GM23338 (cell line): ENCODE data around the gene POU2AF2. TPM values are rescaled to one million over a fixed set of nuclear protein-coding genes. Genes with fewer than 3 reads are reported as not detected.

Experiments
- ATAC-seq: fragments of 200-7000 bp; cut with Tn5 transposase; 3 replicates; pipeline ENCODE4 v1.9.1; 2020
- DNase-seq: peaks from one replicate; pipeline ENCODE4 v3.0.0-alpha.2; 2015; ENCODE audit warnings: low spot score
- H2AFZ ChIP-seq: fragments of 200-600 bp; sonication (generic); 2 replicates; pipeline ENCODE4 v1.8.0; 2016; ENCODE audit warnings: antibody characterized with exemption, mild to moderate bottlenecking, moderate library complexity
- H3F3A ChIP-seq: fragments of 200-600 bp; sonication (generic); replicated peaks from 2 replicates; pipeline ENCODE4 v1.8.0; 2017; ENCODE audit warnings: antibody characterized with exemption, mixed run types, low read depth
- H3K27ac ChIP-seq: fragments of 200-600 bp; sonication (generic); 2 replicates; pipeline ENCODE4 v1.6.1; 2016; ENCODE audit warnings: low read depth
- H3K27me3 ChIP-seq: fragments of 200-600 bp; sonication (generic); 2 replicates; pipeline ENCODE4 v1.8.0; 2016; ENCODE audit warnings: mild to moderate bottlenecking, mixed run types, moderate library complexity; ENCODE audit not compliant: insufficient read depth
- H3K36me3 ChIP-seq: fragments of 200-600 bp; sonication (generic); 2 replicates; pipeline ENCODE4 v1.8.0; 2016; ENCODE audit warnings: mild to moderate bottlenecking; ENCODE audit not compliant: insufficient read depth
- H3K4me1 ChIP-seq: fragments of 200-600 bp; sonication (generic); 2 replicates; pipeline ENCODE4 v1.8.0; 2016; ENCODE audit warnings: mild to moderate bottlenecking, moderate library complexity; ENCODE audit not compliant: insufficient read depth
- H3K4me2 ChIP-seq: fragments of 200-600 bp; sonication (generic); 2 replicates; pipeline ENCODE4 v1.7.1; 2017; ENCODE audit warnings: mixed run types
- H3K4me3 ChIP-seq: fragments of 200-600 bp; sonication (generic); 2 replicates; pipeline ENCODE4 v1.6.1; 2016; ENCODE audit warnings: mixed run types
- H3K79me2 ChIP-seq: fragments of 200-600 bp; sonication (generic); replicated peaks from 2 replicates; pipeline ENCODE4 v1.8.0; 2017; ENCODE audit warnings: mild to moderate bottlenecking; ENCODE audit not compliant: insufficient read depth
- H3K9me2 ChIP-seq: fragments of 200-600 bp; sonication (generic); 2 replicates; pipeline ENCODE4 v1.8.0; 2017; ENCODE audit not compliant: insufficient read depth
- H4K20me1 ChIP-seq: fragments of 200-600 bp; sonication (generic); replicated peaks from 2 replicates; pipeline ENCODE4 v1.8.0; 2017; ENCODE audit warnings: mild to moderate bottlenecking; ENCODE audit not compliant: insufficient read depth
- H3K27ac Mint-ChIP-seq: 2 replicates; pipeline ENCODE4 v1.8.0; 2020; ENCODE audit warnings: inconsistent platforms, mild to moderate bottlenecking, moderate library complexity, mixed read lengths
- H3K27me3 Mint-ChIP-seq: 3 replicates; pipeline ENCODE4 v1.8.0; 2022; ENCODE audit warnings: low read depth, mild to moderate bottlenecking, moderate library complexity, mixed read lengths, inconsistent platforms; ENCODE audit not compliant: insufficient read depth, poor library complexity
- H3K36me3 Mint-ChIP-seq: 3 replicates; pipeline ENCODE4 v1.8.0; 2021; ENCODE audit warnings: low read depth, mild to moderate bottlenecking, inconsistent platforms, moderate library complexity, mixed read lengths
- H3K4me1 Mint-ChIP-seq: 3 replicates; pipeline ENCODE4 v1.8.0; 2020; ENCODE audit warnings: mild to moderate bottlenecking, inconsistent platforms, mixed read lengths
- H3K4me3 Mint-ChIP-seq: 3 replicates; pipeline ENCODE4 v1.8.0; 2021; ENCODE audit warnings: moderate library complexity, mild to moderate bottlenecking, inconsistent platforms, mixed read lengths
- H3K9me3 Mint-ChIP-seq: 3 replicates; pipeline ENCODE4 v1.8.0; 2020; ENCODE audit warnings: moderate library complexity, mild to moderate bottlenecking, inconsistent platforms, mixed read lengths
- CREB1 ChIP-seq: fragments of 250-450 bp; sonication (Bioruptor Pico); IDR thresholded peaks from 2 replicates; pipeline ENCODE4 v1.5.0; 2020; ENCODE audit warnings: low read depth, mild to moderate bottlenecking, moderate library complexity
- EZH2 ChIP-seq: fragments of 200-600 bp; sonication (generic); IDR thresholded peaks from one replicate; pipeline ENCODE4 v1.8.0; 2017; ENCODE audit warnings: antibody characterized with exemption, mild to moderate bottlenecking, low read depth; ENCODE audit not compliant: unreplicated experiment
- EZH2phosphoT487 ChIP-seq: fragments of 200-600 bp; sonication (generic); IDR thresholded peaks from one replicate; pipeline ENCODE4 v1.8.1; 2018; ENCODE audit warnings: antibody characterized with exemption; ENCODE audit not compliant: unreplicated experiment
- JUNB ChIP-seq: IDR thresholded peaks from one replicate; pipeline ENCODE4 v1.6.1; 2016; ENCODE audit warnings: antibody characterized with exemption; ENCODE audit not compliant: unreplicated experiment
- NANOG ChIP-seq: IDR thresholded peaks from 2 replicates; pipeline ENCODE4 v1.6.1; 2016; ENCODE audit warnings: antibody characterized with exemption, borderline replicate concordance
- POLR2AphosphoS5 ChIP-seq: IDR thresholded peaks from 2 replicates; pipeline ENCODE4 v1.6.1; 2016; ENCODE audit warnings: antibody characterized with exemption, low read depth
- REST ChIP-seq: IDR thresholded peaks from one replicate; pipeline ENCODE4 v1.6.1; 2018; ENCODE audit warnings: antibody characterized with exemption; ENCODE audit not compliant: unreplicated experiment
- STAT1 ChIP-seq: IDR thresholded peaks from one replicate; pipeline ENCODE4 v1.6.1; 2016; ENCODE audit warnings: antibody characterized with exemption; ENCODE audit not compliant: unreplicated experiment
- ZNF114 ChIP-seq: fragments of 250-450 bp; sonication (Bioruptor Pico); IDR thresholded peaks from 2 replicates; pipeline ENCODE4 v1.5.0; 2020; ENCODE audit warnings: mild to moderate bottlenecking, moderate library complexity
- ZNF331 ChIP-seq: fragments of 250-450 bp; sonication (Bioruptor Pico); IDR thresholded peaks from 2 replicates; pipeline ENCODE4 v1.5.0; 2020; ENCODE audit warnings: low read depth, mild to moderate bottlenecking, moderate library complexity
- polyA plus RNA-seq: library from polyadenylated mRNA; unstranded; fragments of >200 nt; fragmentation: Nextera tagmentation; extraction: Ambion mirVana; gene quantifications from 2 replicates; pipeline ENCODE4 v1.2.1, GENCODE V29; 2016
- total RNA-seq: library from RNA; depleted of rRNA; stranded (reverse); fragments of >200 nt; shearing (Covaris generic); gene quantifications from 2 replicates; pipeline ENCODE4 v1.2.3, GENCODE V29; 2014
- TF ChIP-seq, protein P1 (sequence below), 2 experiments: fragments of 200-600 bp in 1 of 2; sonication (generic) in 1 of 2; conservative IDR thresholded peaks; 2 replicates each; pipeline versions ENCODE4 v1.5.1 to v1.6.1; 2016 to 2017; ENCODE audit warnings: antibody characterized with exemption in 2 of 2, low read depth in 2 of 2, mild to moderate bottlenecking in 2 of 2, moderate library complexity in 1 of 2
- TF ChIP-seq, protein P2 (sequence below): IDR thresholded peaks from 2 replicates; pipeline ENCODE4 v1.6.1; 2016; ENCODE audit warnings: antibody characterized with exemption
- TF ChIP-seq, protein P3 (sequence below): fragments of 250-450 bp; sonication (Bioruptor Pico); IDR thresholded peaks from 2 replicates; pipeline ENCODE4 v1.5.0; 2020; ENCODE audit warnings: mild to moderate bottlenecking, moderate library complexity

Gene POU2AF2
- total and polyA plus RNA-seq, 2 experiments from 2014 or later, result not detected

DNA sequence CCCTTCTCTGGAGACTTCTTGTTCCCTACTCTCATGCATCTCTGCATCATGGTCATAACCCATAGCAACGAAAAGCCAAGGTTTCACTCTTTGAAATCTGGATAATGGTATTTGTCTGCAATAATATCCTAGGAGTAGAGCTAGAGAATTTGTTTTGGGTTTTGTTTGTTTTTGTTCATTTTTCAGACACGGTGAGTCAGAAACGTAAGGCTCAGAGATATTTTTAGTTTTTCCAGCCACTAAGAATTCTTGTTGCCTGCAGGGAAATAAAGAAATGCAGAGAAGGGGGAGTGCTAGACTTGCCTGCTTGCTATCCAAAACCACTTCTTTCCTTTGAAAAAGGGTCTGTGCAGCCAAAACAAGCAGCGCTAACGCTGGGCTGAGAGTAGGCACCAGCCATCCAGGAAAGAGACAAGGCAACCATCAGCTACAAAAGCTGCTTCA is 78.8 kb downstream of the POU2AF2 start:
- Histone ChIP-seq H3K36me3 (no peaks in the 10 kb centered on the region), H3K27me3 (no peaks in the 10 kb centered on the region), H3K4me3 (no peak overlapping the region), H3K27ac (no peak overlapping the region), H3K4me1 (no peaks in the 10 kb centered on the region; the same call in none of the 2 replicates), H3F3A (no peaks in the 10 kb centered on the region), H3K79me2 (no peaks in the 10 kb centered on the region), H2AFZ (no peak overlapping the region), H3K4me2 (no peak overlapping the region), H3K9me2 (peaks cover 8% of the 10 kb centered on the region), H4K20me1 (no peaks in the 10 kb centered on the region)
- Mint-ChIP-seq H3K27ac (no peak overlapping the region), H3K9me3 (no peaks in the 10 kb centered on the region), H3K36me3 (no peaks in the 10 kb centered on the region), H3K4me3 (no peak overlapping the region), H3K4me1 (peaks cover 8% of the 10 kb centered on the region; the same call in 2 of the 3 replicates), H3K27me3 (peaks cover 2% of the 10 kb centered on the region)
- ATAC-seq (no peak), DNase-seq (no peak)
- no peak for TF ChIP-seq ZNF114 (CRISPR knock-in tag)
- TF ChIP-seq, protein P1, sequence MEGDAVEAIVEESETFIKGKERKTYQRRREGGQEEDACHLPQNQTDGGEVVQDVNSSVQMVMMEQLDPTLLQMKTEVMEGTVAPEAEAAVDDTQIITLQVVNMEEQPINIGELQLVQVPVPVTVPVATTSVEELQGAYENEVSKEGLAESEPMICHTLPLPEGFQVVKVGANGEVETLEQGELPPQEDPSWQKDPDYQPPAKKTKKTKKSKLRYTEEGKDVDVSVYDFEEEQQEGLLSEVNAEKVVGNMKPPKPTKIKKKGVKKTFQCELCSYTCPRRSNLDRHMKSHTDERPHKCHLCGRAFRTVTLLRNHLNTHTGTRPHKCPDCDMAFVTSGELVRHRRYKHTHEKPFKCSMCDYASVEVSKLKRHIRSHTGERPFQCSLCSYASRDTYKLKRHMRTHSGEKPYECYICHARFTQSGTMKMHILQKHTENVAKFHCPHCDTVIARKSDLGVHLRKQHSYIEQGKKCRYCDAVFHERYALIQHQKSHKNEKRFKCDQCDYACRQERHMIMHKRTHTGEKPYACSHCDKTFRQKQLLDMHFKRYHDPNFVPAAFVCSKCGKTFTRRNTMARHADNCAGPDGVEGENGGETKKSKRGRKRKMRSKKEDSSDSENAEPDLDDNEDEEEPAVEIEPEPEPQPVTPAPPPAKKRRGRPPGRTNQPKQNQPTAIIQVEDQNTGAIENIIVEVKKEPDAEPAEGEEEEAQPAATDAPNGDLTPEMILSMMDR (conservative IDR thresholded peaks at IDR 0.05; ENCODE audit: low read depth in 2 of 2), result no peak
- no peak for TF ChIP-seq NANOG
- TF ChIP-seq STAT1, result no peak
- no peak for TF ChIP-seq JUNB
- no peak for TF ChIP-seq ZNF331 (CRISPR knock-in tag)
- TF ChIP-seq CREB1 (CRISPR knock-in tag), result no peak
- TF ChIP-seq, protein P2, sequence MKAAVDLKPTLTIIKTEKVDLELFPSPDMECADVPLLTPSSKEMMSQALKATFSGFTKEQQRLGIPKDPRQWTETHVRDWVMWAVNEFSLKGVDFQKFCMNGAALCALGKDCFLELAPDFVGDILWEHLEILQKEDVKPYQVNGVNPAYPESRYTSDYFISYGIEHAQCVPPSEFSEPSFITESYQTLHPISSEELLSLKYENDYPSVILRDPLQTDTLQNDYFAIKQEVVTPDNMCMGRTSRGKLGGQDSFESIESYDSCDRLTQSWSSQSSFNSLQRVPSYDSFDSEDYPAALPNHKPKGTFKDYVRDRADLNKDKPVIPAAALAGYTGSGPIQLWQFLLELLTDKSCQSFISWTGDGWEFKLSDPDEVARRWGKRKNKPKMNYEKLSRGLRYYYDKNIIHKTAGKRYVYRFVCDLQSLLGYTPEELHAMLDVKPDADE, result no peak
- no peak for TF ChIP-seq POLR2AphosphoS5
- no peak for TF ChIP-seq EZH2
- no peak for TF ChIP-seq EZH2phosphoT487
- TF ChIP-seq, protein P3, sequence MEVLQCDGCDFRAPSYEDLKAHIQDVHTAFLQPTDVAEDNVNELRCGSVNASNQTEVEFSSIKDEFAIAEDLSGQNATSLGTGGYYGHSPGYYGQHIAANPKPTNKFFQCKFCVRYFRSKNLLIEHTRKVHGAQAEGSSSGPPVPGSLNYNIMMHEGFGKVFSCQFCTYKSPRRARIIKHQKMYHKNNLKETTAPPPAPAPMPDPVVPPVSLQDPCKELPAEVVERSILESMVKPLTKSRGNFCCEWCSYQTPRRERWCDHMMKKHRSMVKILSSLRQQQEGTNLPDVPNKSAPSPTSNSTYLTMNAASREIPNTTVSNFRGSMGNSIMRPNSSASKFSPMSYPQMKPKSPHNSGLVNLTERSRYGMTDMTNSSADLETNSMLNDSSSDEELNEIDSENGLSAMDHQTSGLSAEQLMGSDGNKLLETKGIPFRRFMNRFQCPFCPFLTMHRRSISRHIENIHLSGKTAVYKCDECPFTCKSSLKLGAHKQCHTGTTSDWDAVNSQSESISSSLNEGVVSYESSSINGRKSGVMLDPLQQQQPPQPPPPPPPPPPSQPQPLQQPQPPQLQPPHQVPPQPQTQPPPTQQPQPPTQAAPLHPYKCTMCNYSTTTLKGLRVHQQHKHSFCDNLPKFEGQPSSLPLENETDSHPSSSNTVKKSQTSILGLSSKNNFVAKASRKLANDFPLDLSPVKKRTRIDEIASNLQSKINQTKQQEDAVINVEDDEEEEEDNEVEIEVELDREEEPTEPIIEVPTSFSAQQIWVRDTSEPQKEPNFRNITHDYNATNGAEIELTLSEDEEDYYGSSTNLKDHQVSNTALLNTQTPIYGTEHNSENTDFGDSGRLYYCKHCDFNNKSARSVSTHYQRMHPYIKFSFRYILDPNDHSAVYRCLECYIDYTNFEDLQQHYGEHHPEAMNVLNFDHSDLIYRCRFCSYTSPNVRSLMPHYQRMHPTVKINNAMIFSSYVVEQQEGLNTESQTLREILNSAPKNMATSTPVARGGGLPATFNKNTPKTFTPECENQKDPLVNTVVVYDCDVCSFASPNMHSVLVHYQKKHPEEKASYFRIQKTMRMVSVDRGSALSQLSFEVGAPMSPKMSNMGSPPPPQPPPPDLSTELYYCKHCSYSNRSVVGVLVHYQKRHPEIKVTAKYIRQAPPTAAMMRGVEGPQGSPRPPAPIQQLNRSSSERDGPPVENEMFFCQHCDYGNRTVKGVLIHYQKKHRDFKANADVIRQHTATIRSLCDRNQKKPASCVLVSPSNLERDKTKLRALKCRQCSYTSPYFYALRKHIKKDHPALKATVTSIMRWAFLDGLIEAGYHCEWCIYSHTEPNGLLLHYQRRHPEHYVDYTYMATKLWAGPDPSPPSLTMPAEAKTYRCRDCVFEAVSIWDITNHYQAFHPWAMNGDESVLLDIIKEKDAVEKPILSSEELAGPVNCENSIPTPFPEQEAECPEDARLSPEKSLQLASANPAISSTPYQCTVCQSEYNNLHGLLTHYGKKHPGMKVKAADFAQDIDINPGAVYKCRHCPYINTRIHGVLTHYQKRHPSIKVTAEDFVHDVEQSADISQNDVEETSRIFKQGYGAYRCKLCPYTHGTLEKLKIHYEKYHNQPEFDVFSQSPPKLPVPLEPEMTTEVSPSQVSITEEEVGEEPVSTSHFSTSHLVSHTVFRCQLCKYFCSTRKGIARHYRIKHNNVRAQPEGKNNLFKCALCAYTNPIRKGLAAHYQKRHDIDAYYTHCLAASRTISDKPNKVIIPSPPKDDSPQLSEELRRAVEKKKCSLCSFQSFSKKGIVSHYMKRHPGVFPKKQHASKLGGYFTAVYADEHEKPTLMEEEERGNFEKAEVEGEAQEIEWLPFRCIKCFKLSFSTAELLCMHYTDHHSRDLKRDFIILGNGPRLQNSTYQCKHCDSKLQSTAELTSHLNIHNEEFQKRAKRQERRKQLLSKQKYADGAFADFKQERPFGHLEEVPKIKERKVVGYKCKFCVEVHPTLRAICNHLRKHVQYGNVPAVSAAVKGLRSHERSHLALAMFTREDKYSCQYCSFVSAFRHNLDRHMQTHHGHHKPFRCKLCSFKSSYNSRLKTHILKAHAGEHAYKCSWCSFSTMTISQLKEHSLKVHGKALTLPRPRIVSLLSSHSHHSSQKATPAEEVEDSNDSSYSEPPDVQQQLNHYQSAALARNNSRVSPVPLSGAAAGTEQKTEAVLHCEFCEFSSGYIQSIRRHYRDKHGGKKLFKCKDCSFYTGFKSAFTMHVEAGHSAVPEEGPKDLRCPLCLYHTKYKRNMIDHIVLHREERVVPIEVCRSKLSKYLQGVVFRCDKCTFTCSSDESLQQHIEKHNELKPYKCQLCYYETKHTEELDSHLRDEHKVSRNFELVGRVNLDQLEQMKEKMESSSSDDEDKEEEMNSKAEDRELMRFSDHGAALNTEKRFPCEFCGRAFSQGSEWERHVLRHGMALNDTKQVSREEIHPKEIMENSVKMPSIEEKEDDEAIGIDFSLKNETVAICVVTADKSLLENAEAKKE (CRISPR knock-in tag), result no peak
- no peak for TF ChIP-seq REST
